K562 (cell line): ENCODE results near the gene HMCES. TPM values are rescaled to one million over a fixed set of nuclear protein-coding genes. Genes with fewer than 3 reads are reported as not detected.

Experiments
- GTF2A2 ChIP-seq: IDR thresholded peaks from 2 replicates; pipeline ENCODE4 v1.6.1; 2016; ENCODE audit warnings: mild to moderate bottlenecking, missing genetic modification characterization, missing compliant biosample characterization
- ZNF76 ChIP-seq: fragments of 250-450 bp; sonication (Bioruptor Pico); IDR thresholded peaks from 2 replicates; pipeline ENCODE4 v1.4.0; 2020; ENCODE audit warnings: mild to moderate bottlenecking, moderate library complexity, borderline replicate concordance
- polyA plus RNA-seq, 8 experiments: library from polyadenylated mRNA; depleted of rRNA in 4 of 8; stranded (reverse) in 5 of 8; unstranded in 3 of 8; fragments of >200 nt; fragmentation: Nextera tagmentation in 2 of 8; fragmentation: Illumina TruSeq in 1 of 8; extraction: Ambion mirVana in 2 of 8; extraction: Trizol in 1 of 8; gene quantifications; 2 replicates each; pipeline versions ENCODE4 v1.2.1 to v1.2.3, GENCODE V29; 2011 to 2014; ENCODE audit warnings: inconsistent platforms in 1 of 8, missing spikeins in 1 of 8
- total RNA-seq, 7 experiments: library from RNA; depleted of rRNA in 6 of 7; stranded (reverse); fragments of >200 nt in 6 of 7; fragmentation: Illumina TruSeq in 2 of 7; extraction: Trizol in 2 of 7; gene quantifications; 2 replicates each; pipeline versions ENCODE4 v1.2.1 to v1.2.3, GENCODE V29; 2011 to 2021; ENCODE audit warnings: low replicate concordance in 1 of 7
- TF ChIP-seq, protein P1 (sequence below), 2 experiments: fragments of 450-650 bp; formaldehyde crosslinking in 1 of 2; IDR thresholded peaks; 2 replicates each; pipeline versions ENCODE4 v1.4.0 to v1.6.1; 2014 to 2020; ENCODE audit warnings: mild to moderate bottlenecking in 2 of 2, borderline replicate concordance in 1 of 2, low read depth in 1 of 2
- TF ChIP-seq, protein P2 (sequence below): fragments of 450-650 bp; IDR thresholded peaks from 2 replicates; pipeline ENCODE4 v1.6.1; 2017; ENCODE audit warnings: mild to moderate bottlenecking, moderate library complexity
- TF ChIP-seq, protein P3 (sequence below), 2 experiments: fragments of 450-650 bp; IDR thresholded peaks; 2 replicates each; pipeline ENCODE4 v1.6.1; 2016
- TF ChIP-seq, protein P4 (sequence below): fragments of 450-650 bp; formaldehyde crosslinking; IDR thresholded peaks from 2 replicates; pipeline ENCODE4 v1.4.0; 2022; ENCODE audit warnings: missing genetic modification characterization
- TF ChIP-seq, protein P5 (sequence below): sonication (generic); formaldehyde crosslinking; IDR thresholded peaks from 2 replicates; pipeline ENCODE4 v1.8.1; 2023; ENCODE audit warnings: mild to moderate bottlenecking, missing genetic modification reagents

Gene HMCES
- total and polyA plus RNA-seq, 9 of the 15 experiments (the other 6 are each of a cell fraction or from before 2014, with no cell fraction given) = 18.8 to 45.3 (median 24.8) TPM

DNA sequence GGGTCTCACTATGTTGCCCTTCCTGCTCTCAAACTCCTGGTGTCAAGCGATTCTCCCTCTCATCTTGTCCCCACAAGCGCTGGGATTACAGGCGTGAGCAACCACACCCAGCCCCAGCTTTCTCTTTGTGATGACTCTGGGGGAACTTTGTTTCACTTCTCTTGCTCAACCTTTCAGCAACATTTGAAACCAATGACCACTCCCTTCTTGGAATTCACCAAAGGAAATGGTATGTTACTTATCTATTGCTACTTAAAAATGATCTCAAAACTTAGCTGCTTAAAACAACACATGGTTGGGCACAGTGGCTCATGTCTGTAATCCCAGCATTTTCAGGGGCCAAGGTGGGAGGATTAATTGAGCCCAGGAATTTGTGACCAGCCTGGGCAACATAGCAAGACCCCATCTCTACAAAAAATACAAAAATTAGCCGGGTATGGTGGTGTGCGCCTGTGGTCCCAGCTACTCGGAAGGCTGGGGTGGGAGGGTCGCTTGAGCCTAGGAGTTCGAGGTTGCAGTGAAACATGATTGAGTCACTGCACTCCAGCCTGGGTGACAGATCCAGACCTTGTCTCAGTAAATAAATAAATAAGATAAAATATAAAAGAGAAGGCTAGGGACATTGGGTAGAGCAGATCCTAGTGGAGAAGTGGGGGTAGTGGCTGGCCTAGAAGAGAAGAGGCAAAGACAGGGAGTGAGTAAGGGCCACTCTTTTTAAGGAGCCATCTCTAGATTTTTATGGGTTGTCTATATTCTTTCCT, 39.5 kb upstream of the HMCES start (continued):
- TF ChIP-seq ZNF76 (CRISPR knock-in tag) (no peak), GTF2A2 (tag) (no peak)
- TF ChIP-seq, protein P1, sequence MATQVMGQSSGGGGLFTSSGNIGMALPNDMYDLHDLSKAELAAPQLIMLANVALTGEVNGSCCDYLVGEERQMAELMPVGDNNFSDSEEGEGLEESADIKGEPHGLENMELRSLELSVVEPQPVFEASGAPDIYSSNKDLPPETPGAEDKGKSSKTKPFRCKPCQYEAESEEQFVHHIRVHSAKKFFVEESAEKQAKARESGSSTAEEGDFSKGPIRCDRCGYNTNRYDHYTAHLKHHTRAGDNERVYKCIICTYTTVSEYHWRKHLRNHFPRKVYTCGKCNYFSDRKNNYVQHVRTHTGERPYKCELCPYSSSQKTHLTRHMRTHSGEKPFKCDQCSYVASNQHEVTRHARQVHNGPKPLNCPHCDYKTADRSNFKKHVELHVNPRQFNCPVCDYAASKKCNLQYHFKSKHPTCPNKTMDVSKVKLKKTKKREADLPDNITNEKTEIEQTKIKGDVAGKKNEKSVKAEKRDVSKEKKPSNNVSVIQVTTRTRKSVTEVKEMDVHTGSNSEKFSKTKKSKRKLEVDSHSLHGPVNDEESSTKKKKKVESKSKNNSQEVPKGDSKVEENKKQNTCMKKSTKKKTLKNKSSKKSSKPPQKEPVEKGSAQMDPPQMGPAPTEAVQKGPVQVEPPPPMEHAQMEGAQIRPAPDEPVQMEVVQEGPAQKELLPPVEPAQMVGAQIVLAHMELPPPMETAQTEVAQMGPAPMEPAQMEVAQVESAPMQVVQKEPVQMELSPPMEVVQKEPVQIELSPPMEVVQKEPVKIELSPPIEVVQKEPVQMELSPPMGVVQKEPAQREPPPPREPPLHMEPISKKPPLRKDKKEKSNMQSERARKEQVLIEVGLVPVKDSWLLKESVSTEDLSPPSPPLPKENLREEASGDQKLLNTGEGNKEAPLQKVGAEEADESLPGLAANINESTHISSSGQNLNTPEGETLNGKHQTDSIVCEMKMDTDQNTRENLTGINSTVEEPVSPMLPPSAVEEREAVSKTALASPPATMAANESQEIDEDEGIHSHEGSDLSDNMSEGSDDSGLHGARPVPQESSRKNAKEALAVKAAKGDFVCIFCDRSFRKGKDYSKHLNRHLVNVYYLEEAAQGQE (IDR thresholded peaks at IDR 0.05; ENCODE audit: borderline replicate concordance) = no peak
- TF ChIP-seq, protein P1 (CRISPR knock-in tag; IDR thresholded peaks at IDR 0.05; ENCODE audit: low read depth) = no peak
- TF ChIP-seq, protein P2, sequence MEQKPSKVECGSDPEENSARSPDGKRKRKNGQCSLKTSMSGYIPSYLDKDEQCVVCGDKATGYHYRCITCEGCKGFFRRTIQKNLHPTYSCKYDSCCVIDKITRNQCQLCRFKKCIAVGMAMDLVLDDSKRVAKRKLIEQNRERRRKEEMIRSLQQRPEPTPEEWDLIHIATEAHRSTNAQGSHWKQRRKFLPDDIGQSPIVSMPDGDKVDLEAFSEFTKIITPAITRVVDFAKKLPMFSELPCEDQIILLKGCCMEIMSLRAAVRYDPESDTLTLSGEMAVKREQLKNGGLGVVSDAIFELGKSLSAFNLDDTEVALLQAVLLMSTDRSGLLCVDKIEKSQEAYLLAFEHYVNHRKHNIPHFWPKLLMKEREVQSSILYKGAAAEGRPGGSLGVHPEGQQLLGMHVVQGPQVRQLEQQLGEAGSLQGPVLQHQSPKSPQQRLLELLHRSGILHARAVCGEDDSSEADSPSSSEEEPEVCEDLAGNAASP = no peak
- TF ChIP-seq, protein P3, sequence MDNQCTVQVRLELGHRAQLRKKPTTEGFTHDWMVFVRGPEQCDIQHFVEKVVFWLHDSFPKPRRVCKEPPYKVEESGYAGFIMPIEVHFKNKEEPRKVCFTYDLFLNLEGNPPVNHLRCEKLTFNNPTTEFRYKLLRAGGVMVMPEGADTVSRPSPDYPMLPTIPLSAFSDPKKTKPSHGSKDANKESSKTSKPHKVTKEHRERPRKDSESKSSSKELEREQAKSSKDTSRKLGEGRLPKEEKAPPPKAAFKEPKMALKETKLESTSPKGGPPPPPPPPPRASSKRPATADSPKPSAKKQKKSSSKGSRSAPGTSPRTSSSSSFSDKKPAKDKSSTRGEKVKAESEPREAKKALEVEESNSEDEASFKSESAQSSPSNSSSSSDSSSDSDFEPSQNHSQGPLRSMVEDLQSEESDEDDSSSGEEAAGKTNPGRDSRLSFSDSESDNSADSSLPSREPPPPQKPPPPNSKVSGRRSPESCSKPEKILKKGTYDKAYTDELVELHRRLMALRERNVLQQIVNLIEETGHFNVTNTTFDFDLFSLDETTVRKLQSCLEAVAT (IDR thresholded peaks at IDR 0.05) = no peak
- TF ChIP-seq, protein P4, sequence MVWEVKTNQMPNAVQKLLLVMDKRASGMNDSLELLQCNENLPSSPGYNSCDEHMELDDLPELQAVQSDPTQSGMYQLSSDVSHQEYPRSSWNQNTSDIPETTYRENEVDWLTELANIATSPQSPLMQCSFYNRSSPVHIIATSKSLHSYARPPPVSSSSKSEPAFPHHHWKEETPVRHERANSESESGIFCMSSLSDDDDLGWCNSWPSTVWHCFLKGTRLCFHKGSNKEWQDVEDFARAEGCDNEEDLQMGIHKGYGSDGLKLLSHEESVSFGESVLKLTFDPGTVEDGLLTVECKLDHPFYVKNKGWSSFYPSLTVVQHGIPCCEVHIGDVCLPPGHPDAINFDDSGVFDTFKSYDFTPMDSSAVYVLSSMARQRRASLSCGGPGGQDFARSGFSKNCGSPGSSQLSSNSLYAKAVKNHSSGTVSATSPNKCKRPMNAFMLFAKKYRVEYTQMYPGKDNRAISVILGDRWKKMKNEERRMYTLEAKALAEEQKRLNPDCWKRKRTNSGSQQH (CRISPR knock-in tag) = no peak
- TF ChIP-seq, protein P5, sequence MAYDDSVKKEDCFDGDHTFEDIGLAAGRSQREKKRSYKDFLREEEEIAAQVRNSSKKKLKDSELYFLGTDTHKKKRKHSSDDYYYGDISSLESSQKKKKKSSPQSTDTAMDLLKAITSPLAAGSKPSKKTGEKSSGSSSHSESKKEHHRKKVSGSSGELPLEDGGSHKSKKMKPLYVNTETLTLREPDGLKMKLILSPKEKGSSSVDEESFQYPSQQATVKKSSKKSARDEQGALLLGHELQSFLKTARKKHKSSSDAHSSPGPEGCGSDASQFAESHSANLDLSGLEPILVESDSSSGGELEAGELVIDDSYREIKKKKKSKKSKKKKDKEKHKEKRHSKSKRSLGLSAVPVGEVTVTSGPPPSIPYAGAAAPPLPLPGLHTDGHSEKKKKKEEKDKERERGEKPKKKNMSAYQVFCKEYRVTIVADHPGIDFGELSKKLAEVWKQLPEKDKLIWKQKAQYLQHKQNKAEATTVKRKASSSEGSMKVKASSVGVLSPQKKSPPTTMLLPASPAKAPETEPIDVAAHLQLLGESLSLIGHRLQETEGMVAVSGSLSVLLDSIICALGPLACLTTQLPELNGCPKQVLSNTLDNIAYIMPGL (CRISPR knock-in tag) = no peak
